GM10847 (cell line): Measurements from ENCODE around the gene CDCA4.

ENCODE experiments used
- POLR2A ChIP-seq: IDR thresholded peaks from 2 replicates; pipeline ENCODE4 v1.6.1; 2011; ENCODE audit not compliant: insufficient read length; ENCODE audit errors: extremely low read depth

Gene CDCA4

DNA sequence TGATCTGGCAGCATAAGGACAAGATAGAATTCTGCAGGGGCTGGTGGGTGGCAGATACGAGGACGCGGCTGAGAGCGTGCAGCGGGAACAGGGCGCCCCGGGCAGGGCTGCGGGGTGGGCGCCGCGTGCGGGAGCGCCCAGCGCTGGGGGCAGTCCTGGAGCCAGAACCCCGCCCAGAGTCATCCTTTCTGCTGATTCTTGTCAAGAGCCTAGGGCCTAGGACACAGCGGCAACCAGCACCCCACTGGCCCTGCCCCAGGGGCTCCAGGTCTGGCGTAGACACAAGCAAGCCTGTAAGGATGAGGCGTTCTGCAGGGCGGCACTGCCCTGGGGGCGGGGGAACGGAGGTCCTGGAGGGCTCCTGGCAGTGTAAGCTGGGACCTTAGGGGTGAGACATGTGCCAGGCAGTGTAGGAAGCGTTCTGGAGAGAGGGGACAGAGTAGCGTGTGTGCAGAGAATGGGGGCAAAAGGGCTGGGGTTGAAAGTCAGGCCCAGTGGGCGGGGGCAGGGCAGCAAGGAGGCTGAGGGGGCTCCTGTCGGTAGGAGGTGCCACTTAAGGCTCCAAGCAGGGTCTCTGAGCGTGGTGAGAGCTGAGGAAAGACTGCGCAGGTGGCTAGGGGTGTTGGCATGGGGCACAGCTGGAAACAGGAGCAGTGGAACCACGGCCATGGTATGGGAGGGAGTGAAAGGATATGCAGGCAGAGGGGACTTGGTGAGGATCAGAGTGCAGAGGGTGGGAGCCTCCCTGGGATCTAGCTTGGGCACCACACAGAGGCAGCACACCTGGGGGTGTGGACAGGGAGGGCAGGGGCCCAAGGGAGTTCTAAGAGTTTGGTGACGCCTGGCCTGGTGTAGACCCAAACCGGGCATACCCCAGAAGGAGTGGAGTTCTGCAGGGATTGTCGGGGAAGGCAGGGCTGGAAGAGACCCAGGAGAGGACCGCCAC, 41.9 kb downstream of the CDCA4 start:
- TF ChIP-seq POLR2A, result no peak

DNA sequence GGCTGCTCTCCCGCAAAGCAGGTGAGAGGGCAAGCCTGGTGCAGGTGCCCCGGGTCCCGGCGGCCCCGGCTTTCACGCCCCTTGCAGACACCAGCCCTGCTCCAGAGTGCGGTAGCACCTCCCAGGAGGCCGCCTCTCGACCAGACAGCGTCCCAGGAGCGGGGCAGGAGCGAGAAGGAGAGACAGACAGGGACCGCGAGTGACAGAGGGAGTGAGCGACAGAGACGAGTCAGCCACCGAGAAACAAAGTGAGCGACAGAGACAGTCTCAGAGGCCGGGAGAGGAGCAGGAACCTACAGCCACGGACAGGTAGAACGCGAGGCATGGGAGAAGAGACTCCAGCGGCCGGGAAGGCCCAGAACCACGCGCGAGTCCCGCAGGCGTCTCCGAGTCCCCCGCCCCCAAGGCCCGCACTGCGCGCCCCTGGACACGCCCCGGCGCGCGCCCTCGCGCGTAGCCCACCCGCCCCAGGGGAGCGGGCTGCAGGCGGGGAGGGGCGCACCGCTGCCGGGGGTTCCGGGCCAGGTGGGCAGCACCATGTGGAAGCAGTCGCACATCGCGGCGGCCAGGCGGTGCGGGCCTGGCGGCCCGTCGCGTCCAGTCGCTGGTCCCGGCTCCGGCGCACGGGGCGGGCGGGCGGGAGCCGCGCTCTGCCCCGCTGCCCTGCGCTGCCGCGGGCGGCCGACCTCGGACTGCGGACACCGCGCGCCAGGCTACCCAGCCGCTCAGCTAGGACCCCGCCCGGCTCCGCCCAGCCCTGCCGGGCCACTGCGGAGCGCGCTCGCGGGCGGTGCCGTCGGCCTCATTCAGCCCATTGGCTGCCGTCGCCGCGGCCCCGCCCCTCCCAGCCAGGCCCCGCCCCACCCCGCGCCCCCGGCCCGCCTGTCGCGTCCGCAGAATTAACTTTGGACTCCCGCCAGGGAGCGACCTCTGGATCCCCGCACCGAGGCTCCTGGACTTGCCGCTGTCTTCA, 42.9 kb downstream of the CDCA4 start, which contains the start of gene AHNAK2:
Gene AHNAK2, minus strand, starts transcription at position 694 of the 973 bp plus-strand sequence. Its CDS starts 137 bp downstream, at position 557.
- TF ChIP-seq POLR2A, result no peak

DNA sequence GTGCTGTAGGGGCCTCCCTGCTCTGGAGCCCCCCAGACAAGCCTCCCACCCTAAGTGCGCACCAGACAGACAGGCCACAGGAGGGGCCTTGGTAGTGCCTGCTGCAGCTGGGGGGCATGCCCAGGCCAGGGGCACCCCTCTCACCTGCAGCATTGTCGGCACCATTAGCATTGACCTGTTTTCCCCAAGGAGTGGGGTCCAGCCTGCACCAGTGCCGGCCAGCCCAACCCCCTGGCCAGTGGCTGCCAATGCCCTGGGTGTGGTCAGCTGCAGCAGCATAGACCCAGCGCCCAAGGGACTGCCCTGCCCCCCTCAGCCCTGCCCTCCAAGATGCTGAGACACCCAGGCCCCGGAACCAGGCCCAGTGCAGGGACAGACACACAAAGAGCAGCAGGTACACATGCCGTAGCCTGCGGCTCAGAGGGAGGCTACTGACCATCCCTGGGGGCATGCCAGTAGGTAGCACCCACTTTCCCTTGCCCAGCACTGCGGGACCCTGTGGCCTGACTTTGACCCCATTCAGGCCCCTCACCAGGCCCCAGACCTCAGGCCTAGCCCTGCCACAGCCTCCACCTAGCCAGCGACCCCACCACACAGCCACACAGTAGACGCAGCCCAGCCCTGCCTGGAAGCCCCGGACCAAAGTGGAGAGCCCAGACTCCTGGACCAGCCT, 43.7 kb downstream of the CDCA4 start:
- TF ChIP-seq POLR2A, result no peak

DNA sequence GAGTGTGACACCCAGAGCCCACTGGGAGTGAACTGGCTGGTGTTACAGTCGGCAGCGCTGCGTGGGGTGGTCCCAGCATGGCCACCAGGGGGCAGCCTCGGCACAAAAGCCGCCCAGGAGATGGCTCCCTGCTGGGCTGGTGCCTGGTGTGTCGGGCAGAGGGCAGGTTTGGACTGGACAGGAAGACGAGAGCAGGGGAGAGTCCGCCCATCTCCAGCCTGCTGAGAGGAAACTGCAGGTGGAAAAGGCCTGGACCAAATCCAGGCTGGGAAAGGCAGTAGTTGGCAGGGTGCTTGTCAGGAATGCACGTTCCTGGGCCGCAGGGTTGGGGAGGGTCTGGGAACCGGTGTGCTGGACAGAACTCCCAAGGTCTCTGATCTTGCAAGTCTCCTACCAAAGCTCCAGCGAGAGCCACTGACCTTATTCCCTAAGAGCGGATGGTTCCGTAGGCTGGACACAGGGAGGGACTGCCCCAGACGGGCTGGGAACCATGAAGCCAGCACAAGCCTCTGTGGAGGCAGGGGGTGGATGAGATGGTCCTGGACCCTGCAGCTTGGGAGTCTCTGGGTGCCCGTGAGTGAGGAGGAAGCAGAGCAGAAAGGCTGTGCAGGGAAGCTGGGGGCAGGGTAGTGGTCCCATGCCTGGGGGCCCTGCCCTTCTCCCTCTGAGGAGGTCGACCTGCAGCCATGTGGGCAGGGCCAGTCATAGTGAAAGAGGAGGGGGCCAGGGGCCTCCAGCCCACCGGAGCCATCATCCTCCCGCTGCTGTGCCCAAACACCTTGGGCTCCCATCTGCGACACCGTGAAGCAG, 44.5 kb downstream of the CDCA4 start:
- TF ChIP-seq POLR2A, result no peak

DNA sequence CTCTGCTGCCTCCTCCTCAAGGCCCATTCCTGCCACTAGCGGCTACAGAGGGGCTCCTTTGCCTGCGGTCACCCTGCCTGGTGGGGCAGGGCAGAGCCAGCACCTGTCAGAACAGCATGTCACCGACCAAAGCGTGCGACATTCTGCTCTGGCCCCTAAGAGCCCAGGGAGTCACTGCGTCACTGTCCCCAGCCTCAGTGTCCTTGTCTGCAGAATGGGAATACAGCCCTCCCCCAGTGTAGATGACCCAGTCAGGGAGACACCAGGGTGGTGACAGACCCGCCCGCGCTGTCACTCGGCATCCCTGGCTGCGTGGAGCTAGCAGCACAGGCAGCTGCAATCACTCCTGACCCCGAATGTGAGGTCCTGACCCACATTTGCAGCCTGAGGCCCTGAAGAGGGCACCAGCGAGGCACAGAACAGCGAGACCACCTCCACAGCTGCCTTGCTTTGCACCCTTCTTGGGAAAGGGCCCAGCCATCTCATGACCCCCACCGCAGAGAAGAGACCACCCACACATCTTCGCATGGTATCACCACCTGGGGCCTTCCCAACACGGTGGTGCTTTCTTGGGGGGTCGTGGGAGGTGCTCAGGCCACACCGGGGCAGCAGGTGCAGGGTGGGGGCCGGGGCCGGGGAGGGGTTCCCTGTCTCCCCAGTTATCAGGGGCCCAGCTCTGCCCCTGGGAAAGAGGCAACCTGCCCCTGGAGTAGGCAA, 45.2 kb downstream of the CDCA4 start:
- no peak for TF ChIP-seq POLR2A

DNA sequence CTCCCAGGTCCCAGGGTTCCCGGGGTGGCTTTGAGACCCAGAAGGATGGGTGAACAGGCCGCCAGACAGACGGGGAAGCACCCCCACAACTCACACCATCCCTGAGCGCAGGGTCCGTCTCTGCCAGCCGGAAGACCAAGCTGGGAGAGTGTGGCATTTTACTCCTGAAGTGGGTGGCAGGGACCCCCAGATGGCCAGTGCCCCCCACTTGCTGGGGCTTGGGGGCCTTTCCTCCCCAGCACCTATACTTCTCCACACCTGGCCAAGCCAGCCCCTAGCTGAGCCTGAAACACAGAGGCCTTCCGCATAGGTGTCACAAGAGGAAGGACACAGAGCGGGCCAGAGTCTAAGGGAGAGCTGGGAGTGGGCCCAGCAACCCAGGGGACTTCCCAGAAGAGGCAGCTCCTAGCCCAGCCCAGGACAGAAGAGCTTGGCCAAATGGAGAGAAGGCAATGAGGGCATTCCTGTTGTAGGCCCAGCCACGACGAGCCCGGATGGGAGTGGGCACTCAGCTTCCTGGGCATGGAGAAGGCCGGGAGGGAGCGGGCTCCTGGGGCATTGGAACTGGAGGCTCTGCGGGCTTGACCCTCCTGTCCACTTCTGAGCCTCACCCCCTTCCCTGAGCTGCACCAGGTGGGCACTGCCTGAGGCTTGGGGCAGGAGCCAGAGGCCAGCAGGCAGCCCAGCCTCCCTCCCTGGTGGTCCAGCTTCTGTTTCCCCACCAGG, 46.1 kb downstream of the CDCA4 start:
- no peak for TF ChIP-seq POLR2A

DNA sequence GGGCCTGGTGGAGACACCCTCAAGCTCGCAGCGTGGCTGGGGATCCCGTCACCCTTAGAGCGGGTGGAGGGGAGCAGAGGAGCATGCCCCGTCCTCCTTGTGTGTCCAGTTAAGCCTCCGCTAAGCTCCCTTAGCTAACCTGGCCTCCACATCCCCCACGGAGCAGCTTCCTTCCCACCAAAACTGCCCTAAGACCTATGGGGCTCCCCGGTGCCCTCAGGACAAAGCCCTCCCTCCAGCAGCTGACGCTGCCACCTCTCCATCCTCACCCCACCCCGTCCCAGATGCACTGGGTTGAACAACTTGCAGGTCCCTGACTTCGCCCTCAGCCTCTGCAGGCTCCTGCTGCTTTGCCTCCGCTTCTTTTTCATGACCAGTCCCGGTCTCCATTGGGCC, 46.7 kb downstream of the CDCA4 start:
- no peak for TF ChIP-seq POLR2A

DNA sequence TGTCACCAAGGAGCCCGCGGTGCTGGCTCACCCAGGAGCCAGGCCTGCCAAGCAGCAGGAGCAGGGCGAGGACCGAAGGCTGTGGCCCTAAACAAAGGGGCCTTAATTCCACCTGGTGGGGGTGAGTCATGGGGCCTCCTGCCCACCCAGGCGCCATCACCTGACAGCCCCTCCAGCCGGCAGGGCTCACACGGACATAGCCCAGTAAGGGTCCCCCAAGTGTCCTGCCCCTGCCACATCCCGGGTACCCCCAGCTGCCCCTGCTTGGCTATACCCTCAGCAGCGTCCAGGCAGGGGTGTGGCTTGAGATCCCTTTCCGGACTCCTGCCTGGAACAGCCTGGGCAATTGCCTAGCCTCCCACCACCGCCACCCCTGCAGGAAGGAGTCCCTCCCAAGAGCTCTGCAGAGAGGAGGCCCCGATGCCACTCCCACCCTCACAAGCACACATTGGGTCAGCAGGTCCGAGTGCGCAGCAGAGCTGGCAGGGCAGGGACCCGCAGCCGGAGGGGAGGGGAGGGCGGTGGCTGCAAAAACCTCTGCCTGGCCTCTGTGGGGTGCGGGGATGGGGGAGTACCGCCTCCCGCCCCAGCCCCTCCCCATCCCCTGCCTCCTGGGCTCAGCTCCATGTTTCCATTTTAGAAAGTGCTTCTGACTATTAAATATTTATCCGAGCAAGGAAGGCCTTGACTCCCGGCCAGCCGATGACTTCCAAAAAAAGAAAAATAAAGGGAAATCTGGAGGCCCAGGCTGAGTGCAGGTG, 47.3 kb downstream of the CDCA4 start:
- TF ChIP-seq POLR2A, result no peak

DNA sequence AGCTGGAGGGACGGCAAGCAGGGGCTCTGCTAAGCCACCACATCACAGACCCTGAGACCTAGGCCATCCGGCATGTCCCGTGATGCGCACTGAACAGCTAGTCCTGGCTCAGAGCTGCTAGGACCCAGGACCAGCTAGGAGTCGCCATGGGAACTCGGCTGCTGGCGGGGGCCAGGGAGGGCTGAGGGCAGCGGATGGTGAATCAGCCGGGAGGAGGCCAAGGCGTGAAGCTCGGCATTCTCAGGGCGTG, 47.8 kb downstream of the CDCA4 start:
- no peak for TF ChIP-seq POLR2A

DNA sequence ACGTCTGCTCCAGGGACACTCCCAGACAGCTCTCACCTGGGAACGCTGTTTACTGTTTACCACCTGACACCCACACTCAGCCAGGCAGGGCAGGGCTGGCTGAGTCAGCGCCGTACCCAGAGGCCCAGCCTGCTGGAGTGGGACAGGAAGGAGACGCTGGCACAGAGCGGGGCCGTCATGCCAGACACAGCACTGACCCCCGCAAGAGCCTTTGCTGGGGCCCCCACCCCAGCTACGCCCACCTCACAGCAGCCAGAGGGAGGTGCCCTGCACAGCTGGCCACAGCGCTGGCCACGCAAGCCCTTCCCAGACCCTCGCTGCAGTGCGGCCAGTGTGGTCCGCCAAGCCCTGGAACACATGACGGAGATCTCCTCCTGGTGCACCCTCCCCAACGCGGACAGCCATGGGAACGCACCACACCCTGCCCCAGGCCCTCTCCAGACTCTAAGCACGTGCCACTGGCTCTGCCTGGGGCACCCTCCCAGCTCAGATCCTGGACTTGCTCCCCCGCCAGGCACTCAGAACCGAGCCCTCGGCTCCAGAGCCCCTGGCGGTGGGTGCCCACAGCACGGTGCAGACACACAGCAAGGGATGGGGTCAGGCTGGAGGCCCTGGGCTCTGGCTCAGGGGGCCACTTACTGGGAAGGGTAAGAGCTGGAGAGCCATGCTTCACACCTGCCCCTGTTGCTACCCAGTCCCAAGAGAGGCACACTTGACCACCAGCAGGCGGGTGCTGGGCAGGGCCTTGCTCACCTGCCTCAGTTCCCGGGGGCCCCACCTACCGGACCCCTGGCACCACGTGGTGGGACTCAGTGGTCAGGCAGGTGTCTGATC, 48.4 kb downstream of the CDCA4 start:
- TF ChIP-seq POLR2A, result no peak

DNA sequence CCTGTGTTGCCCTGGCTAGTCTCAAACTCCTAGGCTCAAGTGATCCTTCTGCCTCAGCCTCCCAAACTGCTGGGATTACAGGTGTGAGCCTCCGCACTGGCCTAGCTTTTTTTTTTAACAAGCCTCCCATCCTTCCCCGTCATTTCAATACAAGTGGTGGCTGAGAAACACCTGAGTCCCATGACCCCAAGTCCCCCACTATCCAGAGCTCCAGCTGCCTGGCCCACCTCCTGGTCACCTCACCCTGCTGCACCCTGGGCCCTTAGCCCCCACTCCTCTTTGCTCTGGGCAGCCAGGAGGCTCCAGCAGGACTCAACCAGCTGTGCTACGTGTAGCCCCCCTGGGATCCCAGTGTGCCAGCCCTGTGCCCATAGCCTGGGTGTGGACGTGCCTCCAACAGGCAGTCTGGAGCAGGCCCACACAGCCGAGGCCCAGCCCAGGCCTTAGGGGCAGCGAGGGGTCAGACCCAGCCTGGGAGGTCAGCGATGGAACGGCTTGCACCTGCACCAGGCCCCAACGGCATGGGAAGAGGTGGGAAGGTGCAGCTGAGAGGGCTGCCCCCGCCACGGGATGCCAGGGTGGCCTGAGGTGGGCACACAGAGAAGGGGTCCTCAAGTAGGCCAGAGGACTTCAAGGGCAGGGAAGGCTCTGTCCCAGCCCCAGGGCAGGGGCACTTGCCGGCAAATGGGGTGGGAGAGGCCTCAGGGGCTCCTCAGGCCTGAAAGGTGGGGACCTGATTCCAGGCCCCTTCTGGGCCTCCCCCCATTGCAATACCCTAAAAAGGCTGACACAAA, 49.2 kb downstream of the CDCA4 start:
- no peak for TF ChIP-seq POLR2A
